ENCODE measurements around the gene SNIP1.
"Not testable (repeated sequence)": the region's sequence is repeated elsewhere in the genome, so short reads cannot be mapped to it uniquely, and the experiment has no call there.

SNIP1 gene

DNA sequence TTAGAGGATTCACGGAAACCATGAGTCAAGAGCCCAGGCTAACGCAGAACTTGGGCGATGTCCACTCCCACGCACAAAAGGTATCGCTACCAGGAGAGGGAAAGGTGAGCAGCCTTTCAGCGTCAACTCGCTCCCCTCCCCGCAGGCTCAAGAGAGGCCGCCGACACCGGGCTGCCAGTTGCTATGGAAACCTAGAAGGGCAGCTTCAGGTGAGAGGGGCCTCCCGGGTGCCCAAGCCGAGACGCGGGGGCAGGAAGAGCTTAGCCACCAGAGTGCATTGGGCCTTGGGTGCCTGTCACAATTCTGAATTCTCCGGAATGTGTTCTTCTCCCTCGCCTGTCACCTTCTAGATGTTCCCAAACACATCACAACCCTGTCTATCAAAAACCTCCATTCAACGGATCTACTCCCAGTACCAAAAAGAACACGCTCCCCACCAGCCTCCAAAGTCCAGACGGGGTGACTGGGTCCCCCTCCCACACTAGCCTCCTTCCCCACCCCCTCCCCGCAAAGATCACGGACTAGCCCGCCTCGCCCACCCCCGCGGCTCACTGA lies 40.2 kb downstream of the SNIP1 start:
- DNase-seq (ENCODE audit: low read depth): no peak

DNA sequence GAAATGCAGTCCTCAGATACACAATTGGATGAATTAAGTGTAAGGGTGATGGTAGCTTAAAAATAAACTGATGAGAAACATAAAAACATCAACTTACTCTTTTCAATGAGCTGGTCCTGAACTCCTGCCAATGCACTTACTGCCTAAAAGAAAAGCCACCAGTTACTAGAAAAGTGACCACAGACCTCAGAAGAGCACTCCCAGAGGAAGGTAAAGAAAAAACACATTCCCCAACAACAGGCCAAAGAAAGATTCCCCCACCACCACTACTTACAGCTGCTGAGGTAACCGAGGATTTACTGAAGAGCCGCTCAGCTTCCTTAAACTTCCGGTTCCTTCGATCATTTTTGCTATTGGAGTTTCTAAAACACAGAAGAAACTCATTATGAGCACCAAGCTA lies 44.9 kb downstream of the SNIP1 start:
- no peak for DNase-seq (ENCODE audit: low read depth)

DNA sequence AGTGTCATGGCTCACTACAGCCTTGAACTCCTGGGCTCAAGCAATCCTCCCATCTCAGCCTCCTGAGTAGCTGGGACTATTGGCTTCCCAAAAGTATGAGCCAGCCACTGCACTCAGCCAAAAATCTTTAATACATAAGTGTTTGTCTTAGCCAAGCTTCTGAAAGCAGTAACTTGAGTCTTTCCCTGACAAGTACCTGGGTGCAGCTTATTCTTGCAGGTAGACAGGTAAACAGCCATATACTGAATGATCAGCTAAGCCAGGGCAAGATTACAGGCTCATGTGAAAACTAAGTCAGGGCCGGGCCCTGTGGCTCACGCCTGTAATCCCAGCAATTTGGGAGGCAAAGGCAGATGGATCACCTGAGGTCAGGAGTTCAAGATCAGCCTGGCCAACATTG lies 47.4 kb downstream of the SNIP1 start:
- DNase-seq (ENCODE audit: low read depth): no peak

DNA sequence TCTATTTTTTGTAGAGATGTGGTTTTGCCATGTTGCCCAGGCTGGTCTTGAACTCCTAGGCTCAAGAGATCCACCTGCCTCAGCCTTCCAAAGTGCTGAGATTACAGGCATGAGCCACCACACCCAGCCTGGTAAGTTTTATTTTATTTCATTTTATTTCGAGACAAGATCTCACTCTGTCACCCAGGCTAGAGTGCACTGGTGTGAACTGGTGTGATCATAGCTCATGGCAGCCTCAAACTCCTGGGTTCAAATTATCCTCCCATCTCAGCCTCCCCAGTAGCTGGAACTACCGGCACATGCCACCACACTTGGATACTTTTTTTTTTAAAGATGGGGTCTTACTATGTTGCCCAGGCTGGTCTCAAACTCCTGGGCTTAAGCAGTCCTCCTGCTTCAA lies 51.3 kb downstream of the SNIP1 start:
- not testable (repeated sequence) for DNase-seq (ENCODE audit: low read depth)

DNA sequence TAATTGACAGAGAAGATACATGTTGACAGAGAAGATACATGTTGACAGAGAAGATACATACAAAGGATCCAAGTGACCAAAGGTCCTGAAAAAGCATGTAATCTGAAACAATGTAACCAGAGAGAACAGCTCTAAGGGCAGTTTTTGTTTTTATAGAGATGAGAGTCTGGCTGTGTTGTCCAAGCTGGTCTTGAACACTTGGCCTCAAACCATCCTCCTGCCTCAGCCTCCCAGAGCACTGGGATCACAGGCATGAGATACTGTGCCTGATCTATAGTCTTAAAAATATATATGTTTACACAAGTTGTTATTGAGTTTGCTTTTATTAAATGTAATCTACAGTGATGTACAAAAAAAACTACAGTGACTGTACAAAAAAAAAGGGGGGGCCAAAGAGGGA lies 52.0 kb downstream of the SNIP1 start:
- no peak for DNase-seq (ENCODE audit: low read depth)

DNA sequence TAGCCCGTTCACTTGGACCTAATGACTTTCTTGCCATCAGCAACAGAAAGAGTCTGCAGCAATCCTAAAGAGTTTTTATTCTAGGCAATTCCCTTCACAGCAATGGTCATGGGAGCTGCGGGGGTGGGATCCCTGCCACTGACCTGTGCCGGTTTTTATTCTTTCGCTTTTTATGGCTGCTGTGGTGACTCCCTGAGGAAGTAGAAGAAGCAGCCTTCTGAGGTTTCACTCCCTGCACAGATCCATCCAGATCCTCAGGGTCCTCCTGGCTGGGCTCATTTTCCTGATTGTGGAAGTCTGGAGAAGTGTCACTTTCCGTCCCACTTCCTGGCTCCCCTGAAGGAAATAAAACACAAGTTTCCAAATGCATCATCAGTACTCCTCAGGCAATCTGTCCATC lies 52.4 kb downstream of the SNIP1 start:
- DNase-seq (ENCODE audit: low read depth): no peak

DNA sequence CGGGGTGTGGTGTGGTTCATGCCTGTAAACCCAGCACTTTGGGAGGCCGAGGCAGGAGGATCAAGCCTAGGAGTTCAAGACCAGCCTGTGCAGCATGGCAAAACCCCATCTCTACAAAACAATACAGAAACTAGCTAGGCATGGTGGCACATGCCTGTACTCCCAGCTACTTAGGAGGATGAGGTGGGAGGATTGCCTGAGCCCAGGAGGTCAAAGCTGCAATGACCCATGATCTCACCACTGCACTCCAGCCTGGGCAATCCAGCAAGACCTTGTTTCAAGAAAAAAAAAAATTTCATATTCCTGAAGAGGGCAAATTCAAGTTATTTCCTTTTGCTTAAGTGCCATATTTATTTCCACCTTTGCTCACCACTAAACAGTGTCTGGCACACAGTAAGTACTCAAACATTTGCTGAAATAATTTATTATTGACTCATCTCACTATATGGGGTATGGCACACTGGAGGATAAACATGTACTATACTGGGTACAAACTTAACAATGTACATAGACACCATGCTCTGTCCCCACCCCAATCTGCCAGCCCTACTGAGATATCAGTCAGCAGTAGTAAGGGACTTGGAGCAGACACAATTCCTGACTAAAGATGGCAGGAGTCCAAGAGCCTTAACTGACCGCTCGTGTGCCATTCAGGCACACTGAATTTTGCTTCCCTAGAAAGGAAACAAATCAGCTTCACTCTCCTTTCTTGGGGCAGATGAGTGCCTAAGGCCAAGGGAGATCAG lies 55.0 kb downstream of the SNIP1 start:
- no peak for DNase-seq (ENCODE audit: low read depth)

DNA sequence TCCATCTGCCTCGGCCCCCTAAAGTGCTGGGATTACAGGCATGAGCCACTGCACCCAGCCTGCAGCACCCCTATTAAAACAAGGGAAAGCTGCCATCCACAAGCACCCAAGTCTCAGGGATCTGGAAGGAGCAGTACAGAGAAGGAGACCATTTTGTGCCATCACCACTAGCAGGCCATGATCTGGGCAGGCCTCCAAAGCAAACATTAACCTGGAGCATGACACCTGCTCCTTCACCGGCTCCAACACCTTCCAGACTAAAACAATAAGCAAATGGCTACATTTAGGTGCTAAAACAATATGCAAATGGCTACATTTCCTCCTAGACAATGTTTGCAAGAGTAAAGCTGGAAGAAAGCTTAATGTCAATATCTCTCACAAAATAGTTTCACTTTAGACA lies 56.3 kb downstream of the SNIP1 start:
- no peak for DNase-seq (ENCODE audit: low read depth)

DNA sequence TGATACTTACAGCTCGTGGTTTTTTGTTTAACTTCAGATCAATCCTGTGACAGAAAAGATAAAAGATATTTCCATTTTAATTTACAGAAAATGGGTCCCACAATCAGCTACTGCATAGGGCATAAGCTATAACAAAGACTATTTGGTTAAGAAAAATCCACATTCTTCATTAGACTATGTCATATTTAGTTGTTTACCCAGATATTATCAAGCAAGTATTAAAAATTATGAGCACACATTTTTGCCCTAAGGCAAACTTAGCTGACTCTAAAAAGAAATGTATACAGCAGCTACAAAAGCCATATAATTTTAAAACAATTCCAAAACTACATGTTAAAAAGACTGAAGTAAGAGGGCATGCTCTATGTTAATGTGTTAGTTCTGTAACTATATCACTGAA lies 58.2 kb downstream of the SNIP1 start:
- DNase-seq (ENCODE audit: low read depth): no peak

DNA sequence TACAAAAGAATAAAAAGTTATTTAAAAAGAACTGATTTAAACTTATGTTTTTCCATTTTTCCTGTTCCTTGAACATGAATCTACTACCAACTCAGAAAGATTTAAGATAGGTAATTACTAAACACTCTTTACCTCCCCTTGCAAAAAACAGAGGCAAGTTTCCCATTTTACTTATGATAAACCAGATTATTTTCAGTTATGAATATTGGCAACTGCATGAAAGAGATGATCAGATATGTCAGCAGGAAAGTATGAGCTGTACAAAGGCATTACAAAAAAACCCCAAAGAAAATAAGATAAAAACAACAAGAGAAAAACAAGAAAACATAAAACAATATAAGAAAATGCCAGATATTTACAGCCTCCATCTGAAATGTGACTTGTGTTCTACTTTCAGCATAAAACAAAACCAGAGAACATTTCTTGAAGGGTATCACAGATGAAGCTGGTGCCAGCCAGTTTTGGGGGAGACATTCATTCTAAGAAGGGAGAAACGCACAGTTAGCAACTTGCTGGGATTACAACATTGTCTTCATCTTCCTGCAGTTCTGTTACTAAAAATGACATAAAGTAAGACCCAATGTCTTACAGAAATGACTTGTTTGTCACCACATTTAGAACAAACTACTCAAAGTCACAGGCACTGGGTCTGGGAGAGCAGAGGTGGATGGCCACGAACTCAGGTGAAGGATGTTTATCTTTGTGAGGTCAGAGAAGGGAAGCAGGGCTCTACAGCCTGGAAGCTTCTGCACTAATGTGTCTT lies 60.6 kb downstream of the SNIP1 start:
- no peak for DNase-seq (ENCODE audit: low read depth)

DNA sequence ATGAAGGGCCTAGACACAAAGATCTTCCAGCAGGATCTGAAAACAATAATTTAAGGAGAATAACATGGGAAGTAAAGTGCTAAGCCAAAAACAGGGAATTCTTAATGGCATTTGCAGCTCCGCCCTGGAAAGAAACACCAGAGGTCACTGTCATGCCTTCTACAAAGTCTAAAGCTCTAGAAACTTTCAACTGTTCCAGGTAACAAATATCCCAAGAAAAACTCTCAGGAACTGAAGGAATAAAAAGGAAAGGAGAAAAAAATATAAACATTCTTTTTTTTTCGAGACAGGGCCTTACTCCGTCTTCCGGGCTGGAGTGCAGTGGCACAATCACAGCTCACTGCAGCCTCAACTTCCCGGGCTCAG lies 66.5 kb downstream of the SNIP1 start:
- DNase-seq (ENCODE audit: low read depth): no peak

DNA sequence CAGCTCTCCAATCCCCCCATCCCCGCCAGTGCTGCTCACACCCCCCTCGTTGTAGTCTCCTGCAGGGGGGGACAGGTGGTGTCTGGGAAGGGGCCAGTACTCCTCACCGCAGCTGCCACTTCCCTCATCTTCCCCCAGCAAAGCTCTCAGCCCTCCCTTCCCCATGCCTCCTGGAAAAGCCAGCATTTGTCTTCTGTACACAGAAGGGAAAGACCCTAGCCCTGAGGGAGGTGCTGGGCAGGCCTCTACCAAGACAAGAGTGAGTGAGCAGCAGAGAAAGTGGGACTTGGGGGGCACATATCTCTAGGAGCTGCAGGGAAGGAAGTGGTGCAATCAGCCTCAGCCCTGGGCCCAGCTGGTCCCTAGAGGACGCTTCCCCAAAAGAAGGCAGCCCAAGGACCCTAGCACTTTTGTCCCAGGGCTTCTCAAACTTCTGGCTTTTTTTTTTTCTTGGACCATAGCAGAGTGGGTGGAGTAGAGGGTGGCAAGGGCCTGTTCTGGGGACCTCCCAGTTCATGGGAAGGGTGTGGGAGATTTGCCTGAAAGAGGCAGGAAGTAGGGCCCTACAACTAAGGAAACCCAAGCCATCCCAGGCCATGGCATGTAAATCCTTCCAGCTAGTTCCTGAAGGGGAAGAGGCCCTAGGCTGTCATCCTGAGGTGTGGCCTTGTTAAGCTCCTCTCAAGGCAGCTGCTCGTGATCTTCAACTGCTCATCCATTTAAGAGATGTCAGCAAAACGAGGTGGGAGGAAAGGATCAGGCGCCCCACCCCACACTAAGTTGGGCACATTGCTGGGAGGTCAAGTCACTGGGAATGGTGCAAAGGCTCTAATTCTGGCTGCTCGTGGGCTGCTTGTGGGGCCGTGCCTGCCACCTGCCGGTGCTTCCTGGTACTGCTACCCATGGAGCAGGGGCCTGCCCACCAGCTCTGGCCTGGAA lies 67.1 kb downstream of the SNIP1 start:
- peak; percentile 73 for DNase-seq (ENCODE audit: low read depth)

DNA sequence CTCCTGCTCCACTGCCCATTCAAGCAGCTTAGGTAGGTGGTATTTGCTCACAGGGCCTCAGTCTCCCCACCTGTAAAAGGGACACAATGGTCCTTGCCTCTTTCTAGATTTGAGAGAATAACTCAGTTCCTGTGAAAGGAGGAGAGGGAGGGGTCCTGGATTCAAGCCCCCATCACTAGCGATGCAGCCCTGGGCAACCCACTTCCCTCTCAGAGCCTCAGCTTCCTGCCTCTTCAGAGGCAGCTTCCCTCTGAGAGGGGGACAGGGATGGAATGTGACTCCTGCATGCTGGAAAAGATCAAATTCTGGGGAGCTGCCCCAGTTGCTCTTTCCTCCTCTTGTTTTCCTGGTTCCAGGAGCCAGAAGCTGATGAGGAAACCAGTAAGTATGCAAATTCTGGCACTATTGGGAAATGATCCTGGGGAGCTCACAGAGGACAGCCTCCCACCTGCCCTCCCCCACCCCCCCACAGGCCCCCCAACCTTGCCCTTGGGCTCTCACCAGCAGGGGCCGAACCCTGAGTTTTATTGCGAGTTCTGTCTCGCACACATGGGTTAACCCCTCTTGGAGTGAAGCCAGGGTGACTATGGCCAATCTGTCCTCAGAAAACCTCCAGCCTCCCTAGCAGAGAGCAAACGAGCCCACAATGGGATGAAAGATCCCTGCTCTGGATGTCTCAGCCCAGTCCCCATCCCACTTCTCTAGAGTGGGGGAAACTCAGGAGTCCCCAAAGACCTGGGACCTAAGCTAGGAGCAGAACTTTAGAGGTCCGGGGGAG lies 68.0 kb downstream of the SNIP1 start:
- no peak for DNase-seq (ENCODE audit: low read depth)
